AG04450 (cell line): ENCODE results near the gene TMIGD2. TPM values are rescaled to one million over a fixed set of nuclear protein-coding genes. Genes with fewer than 3 reads are reported as not detected.

Experiments
- CTCF ChIA-PET: fragments of 300-600, 350-600 bp; formaldehyde crosslinking; extraction: SDS; loops from one replicate; lab custom pipeline; 2022; ENCODE audit warnings: antibody characterized with exemption, inconsistent platforms; lab: Charles Lee
- POLR2A ChIA-PET: fragments of 350-600 bp; formaldehyde crosslinking; extraction: SDS; loops from one replicate; lab custom pipeline; 2021; ENCODE audit warnings: antibody characterized with exemption, inconsistent platforms; lab: Yijun Ruan, JAX
- DNase-seq: peaks from one replicate; pipeline ENCODE4 v3.0.0-alpha.2; 2011; ENCODE audit warnings: low read depth, low spot score
- H3K27ac ChIP-seq: one replicate; pipeline ENCODE4 v1.5.1; 2012; ENCODE audit warnings: low read depth, low read length, control low read depth
- H3K27me3 ChIP-seq: one replicate; pipeline ENCODE4 v1.6.0; 2012; ENCODE audit warnings: low read length; ENCODE audit not compliant: control insufficient read depth, insufficient read depth
- H3K4me3 ChIP-seq: 2 replicates; pipeline ENCODE4 v1.5.1; 2011; ENCODE audit warnings: mild to moderate bottlenecking, low read depth, low read length, control low read depth
- H3K9me3 ChIP-seq: 2 replicates; pipeline ENCODE4 v1.5.1; 2012; ENCODE audit warnings: low read length; ENCODE audit not compliant: control insufficient read depth, insufficient read depth
- polyA plus RNA-seq: library from polyadenylated mRNA; depleted of rRNA; stranded (reverse); fragments of >200 nt; gene quantifications from 2 replicates; pipeline ENCODE4 v1.2.3, GENCODE V29; 2011
- TF ChIP-seq, protein P1 (sequence below): IDR thresholded peaks from 2 replicates; pipeline ENCODE4 v1.5.1; 2011; ENCODE audit warnings: low read depth, low read length, control low read depth, inconsistent platforms

The TMIGD2 gene
- polyA plus RNA-seq, 1 experiment, result not detected

GRCh38 chr19:4320419-4320818 is 18.2 kb upstream of the TMIGD2 start:
- POLR2A ChIA-PET, result interaction anchor here (1.5 kb wide), 1 partner anchor 22 kb away, joined by 7 read pairs; no protein-coding TSS in a partner anchor
- CTCF ChIA-PET, result interaction anchor here (0.8 kb wide), 1 partner anchor 80 kb away, joined by 4 read pairs; no protein-coding TSS in a partner anchor

DNA sequence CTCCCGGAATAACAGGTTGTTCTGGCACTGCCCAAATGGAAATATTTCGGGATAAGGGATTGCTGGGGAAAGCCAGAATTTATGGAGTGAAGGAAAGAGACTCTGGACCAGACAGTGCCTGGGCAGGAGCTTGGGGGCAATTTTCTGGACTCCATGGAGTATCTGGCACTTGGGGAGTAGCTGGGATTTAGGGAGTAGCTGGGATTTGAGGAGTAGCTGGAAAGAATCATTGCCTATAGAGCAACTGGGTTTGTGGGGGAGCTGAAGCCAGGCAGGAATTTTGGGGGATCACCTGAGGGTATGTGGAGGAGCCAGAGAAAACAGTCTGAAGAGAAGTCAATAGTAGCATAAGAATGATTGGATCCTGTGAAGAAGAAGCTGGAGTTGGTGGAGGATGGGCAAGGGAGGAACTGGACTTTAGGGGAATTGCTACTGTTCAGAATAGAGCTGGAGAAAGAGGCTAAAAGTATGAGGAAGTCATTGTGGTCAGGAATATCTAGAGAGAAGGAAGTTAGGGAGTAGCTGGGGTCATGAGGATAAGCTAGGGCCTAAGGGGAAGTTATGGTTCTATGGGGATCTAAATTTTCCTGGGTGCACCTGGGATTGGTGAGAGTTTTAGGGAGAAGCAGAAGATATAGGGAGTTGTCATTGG is 17.0 kb upstream of the TMIGD2 start:
- TF ChIP-seq, protein P1, sequence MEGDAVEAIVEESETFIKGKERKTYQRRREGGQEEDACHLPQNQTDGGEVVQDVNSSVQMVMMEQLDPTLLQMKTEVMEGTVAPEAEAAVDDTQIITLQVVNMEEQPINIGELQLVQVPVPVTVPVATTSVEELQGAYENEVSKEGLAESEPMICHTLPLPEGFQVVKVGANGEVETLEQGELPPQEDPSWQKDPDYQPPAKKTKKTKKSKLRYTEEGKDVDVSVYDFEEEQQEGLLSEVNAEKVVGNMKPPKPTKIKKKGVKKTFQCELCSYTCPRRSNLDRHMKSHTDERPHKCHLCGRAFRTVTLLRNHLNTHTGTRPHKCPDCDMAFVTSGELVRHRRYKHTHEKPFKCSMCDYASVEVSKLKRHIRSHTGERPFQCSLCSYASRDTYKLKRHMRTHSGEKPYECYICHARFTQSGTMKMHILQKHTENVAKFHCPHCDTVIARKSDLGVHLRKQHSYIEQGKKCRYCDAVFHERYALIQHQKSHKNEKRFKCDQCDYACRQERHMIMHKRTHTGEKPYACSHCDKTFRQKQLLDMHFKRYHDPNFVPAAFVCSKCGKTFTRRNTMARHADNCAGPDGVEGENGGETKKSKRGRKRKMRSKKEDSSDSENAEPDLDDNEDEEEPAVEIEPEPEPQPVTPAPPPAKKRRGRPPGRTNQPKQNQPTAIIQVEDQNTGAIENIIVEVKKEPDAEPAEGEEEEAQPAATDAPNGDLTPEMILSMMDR, result no peak
- H3K4me3 ChIP-seq, result no peak overlapping the region
- no peaks in the 10 kb centered on the region for H3K27me3 ChIP-seq
- POLR2A ChIA-PET, result no interaction called here
- no peak overlapping the region for H3K27ac ChIP-seq
- H3K9me3 ChIP-seq, result peaks cover 24% of the 10 kb centered on the region
- no peak for DNase-seq
- CTCF ChIA-PET, result interaction anchor here (1.1 kb wide), 1 partner anchor 33 kb away, joined by 3 read pairs; no protein-coding TSS in a partner anchor

More at GRCh38 chr19:4320419-4320818, 18.2 kb upstream of the TMIGD2 start:
- TF ChIP-seq, protein P1, result no peak
- H3K4me3 ChIP-seq, result no peak overlapping the region
- DNase-seq, result no peak
- H3K27ac ChIP-seq, result no peak overlapping the region
- no peaks in the 10 kb centered on the region for H3K27me3 ChIP-seq
- peaks cover 24% of the 10 kb centered on the region for H3K9me3 ChIP-seq

- CTCF ChIA-PET, result no interaction called here
These were observed 16.3 kb upstream of the TMIGD2 start for GRCh38 chr19:4318460-4318859.

DNA sequence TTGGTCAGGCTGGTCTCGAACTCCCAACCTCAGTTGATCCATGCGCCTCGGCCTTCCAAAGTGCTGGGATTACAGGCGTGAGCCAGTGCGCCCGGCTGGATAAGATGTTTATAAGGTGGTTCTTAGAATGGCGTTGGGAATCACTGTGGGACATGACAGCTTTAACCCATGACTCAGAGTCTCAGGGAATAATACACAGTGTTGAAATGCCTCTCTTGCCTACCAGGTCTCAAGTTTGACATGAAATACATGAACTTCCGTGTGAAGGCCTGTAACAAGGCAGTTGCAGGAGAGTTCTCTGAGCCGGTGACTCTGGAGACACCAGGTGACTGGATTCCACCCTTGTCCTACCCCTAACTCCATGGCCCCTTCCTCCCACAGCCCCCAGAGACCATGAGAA is 14.8 kb upstream of the TMIGD2 start:
- Histone ChIP-seq H3K27me3 (no peaks in the 10 kb centered on the region), H3K27ac (no peak overlapping the region), H3K4me3 (no peak overlapping the region), H3K9me3 (peaks cover 20% of the 10 kb centered on the region)
- no peak for DNase-seq
- POLR2A ChIA-PET, result no interaction called here
- TF ChIP-seq, protein P1, result no peak
- CTCF ChIA-PET, result no interaction called here

More at GRCh38 chr19:4318460-4318859, 16.3 kb upstream of the TMIGD2 start:
- POLR2A ChIA-PET, result no interaction called here
- no peak overlapping the region for H3K4me3 ChIP-seq
- no peak for DNase-seq
- TF ChIP-seq, protein P1, result no peak
- H3K9me3 ChIP-seq, result peaks cover 24% of the 10 kb centered on the region
- no peak overlapping the region for H3K27ac ChIP-seq
- H3K27me3 ChIP-seq, result no peaks in the 10 kb centered on the region

GRCh38 chr19:4313847-4314490 is 11.8 kb upstream of the TMIGD2 start:
- Histone ChIP-seq H3K4me3 (no peak overlapping the region), H3K9me3 (peaks cover 13% of the 10 kb centered on the region), H3K27me3 (no peaks in the 10 kb centered on the region), H3K27ac (no peak overlapping the region)
- TF ChIP-seq, protein P1, result no peak
- CTCF ChIA-PET, result no interaction called here
- POLR2A ChIA-PET, result no interaction called here
- DNase-seq, result no peak
